H1 (cell line): Measurements from ENCODE around the gene MACROD2. TPM values are rescaled to one million over a fixed set of nuclear protein-coding genes. Genes with fewer than 3 reads are reported as not detected.

Experiments used
- CTCF ChIA-PET: fragments of 300-600 bp; sonication (Branson Sonifier 250); formaldehyde crosslinking; loops from one replicate; lab custom pipeline; 2021; ENCODE audit not compliant: partially characterized antibody; lab: Charles Lee
- POLR2A ChIA-PET: fragments of 300-600 bp; sonication (Branson Sonifier 250); formaldehyde crosslinking; loops from one replicate; lab custom pipeline; 2021; ENCODE audit warnings: inconsistent platforms; ENCODE audit not compliant: partially characterized antibody; lab: Charles Lee
- DNase-seq, 2 experiments: peaks; one replicate each; pipeline versions ENCODE4 v3.0.0 to v3.0.0-alpha.2; 2010 to 2022; ENCODE audit warnings: low spot score in 2 of 2, low read depth in 1 of 2, mixed read lengths in 1 of 2
- FAIRE-seq: peaks from 2 replicates; lab custom pipeline; 2011; peaks lifted over from hg19 to GRCh38; lab: Jason Lieb, UNC
- H2AFZ ChIP-seq: 2 replicates; pipeline ENCODE4 v1.8.1; 2012; ENCODE audit warnings: low read length, inconsistent platforms
- H2AK5ac ChIP-seq: 2 replicates; pipeline ENCODE4 v1.6.1; 2013; ENCODE audit warnings: low read depth, low read length
- H2BK120ac ChIP-seq: replicated peaks from 2 replicates; pipeline ENCODE3; 2013; ENCODE audit warnings: low read depth, low read length, inconsistent platforms
- H2BK12ac ChIP-seq: 2 replicates; pipeline ENCODE4 v1.6.1; 2013; ENCODE audit warnings: low read depth, low read length
- H2BK15ac ChIP-seq: 2 replicates; pipeline ENCODE4 v1.6.1; 2013; ENCODE audit warnings: low read length
- H2BK20ac ChIP-seq: 2 replicates; pipeline ENCODE4 v1.6.1; 2013; ENCODE audit warnings: low read length
- H2BK5ac ChIP-seq: 2 replicates; pipeline ENCODE4 v1.6.1; 2013; ENCODE audit warnings: low read depth, low read length
- H3K14ac ChIP-seq: 2 replicates; pipeline ENCODE4 v1.6.1; 2013; ENCODE audit warnings: inconsistent platforms; ENCODE audit not compliant: insufficient read length
- H3K18ac ChIP-seq: 2 replicates; pipeline ENCODE4 v1.6.1; 2013; ENCODE audit warnings: low read length; ENCODE audit errors: extremely low read depth
- H3K23ac ChIP-seq: 2 replicates; pipeline ENCODE4 v1.6.1; 2013; ENCODE audit warnings: inconsistent platforms; ENCODE audit not compliant: insufficient read length
- H3K23me2 ChIP-seq: 2 replicates; pipeline ENCODE4 v1.6.1; 2013; ENCODE audit warnings: low read depth, low read length
- H3K27ac ChIP-seq: 2 replicates; pipeline ENCODE4 v1.6.1; 2011; ENCODE audit warnings: low read depth, low read length, inconsistent platforms
- H3K27me3 ChIP-seq, 4 experiments: replicated peaks in 1 of 4; 1 replicate in 1 of 4; 2 replicates in 3 of 4; pipeline versions ENCODE4 v1.6.1 to v1.8.1; 2011 to 2013; ENCODE audit warnings: low read length in 3 of 4, mild to moderate bottlenecking in 3 of 4, inconsistent platforms in 2 of 4, mixed read lengths in 2 of 4, moderate library complexity in 1 of 4; ENCODE audit not compliant: control insufficient read depth in 3 of 4, insufficient read depth in 3 of 4; ENCODE audit errors: extremely low read depth in 1 of 4
- H3K36me3 ChIP-seq, 4 experiments: 2 replicates each; pipeline versions ENCODE4 v1.6.1 to v1.8.1; 2011 to 2013; ENCODE audit warnings: mild to moderate bottlenecking in 4 of 4, low read length in 3 of 4, moderate library complexity in 2 of 4, control low read depth in 1 of 4, inconsistent platforms in 1 of 4; ENCODE audit not compliant: insufficient read depth in 4 of 4, control insufficient read depth in 2 of 4
- H3K4ac ChIP-seq: replicated peaks from 2 replicates; pipeline ENCODE3; 2013; ENCODE audit warnings: low read length, low read depth, mixed read lengths, inconsistent platforms; ENCODE audit not compliant: insufficient read length
- H3K4me1 ChIP-seq, 4 experiments: replicated peaks in 1 of 4; 1 replicate in 1 of 4; 2 replicates in 3 of 4; pipeline versions ENCODE4 v1.6.1 to v1.8.1; 2011 to 2013; ENCODE audit warnings: low read length in 3 of 4, inconsistent platforms in 2 of 4, mixed read lengths in 1 of 4; ENCODE audit not compliant: insufficient read depth in 4 of 4, control insufficient read depth in 3 of 4
- H3K4me2 ChIP-seq, 2 experiments: 2 replicates each; pipeline versions ENCODE4 v1.6.1 to v1.8.1; 2011 to 2013; ENCODE audit warnings: low read depth in 2 of 2, low read length in 2 of 2, control low read depth in 1 of 2, inconsistent platforms in 1 of 2, mild to moderate bottlenecking in 1 of 2; ENCODE audit not compliant: insufficient read depth in 1 of 2
- H3K4me3 ChIP-seq, 4 experiments: fragments of 200-600, 300-600 bp in 1 of 4; sonication (generic), shearing (Covaris generic), sonication (Bioruptor Twin) in 1 of 4; 2 replicates each; pipeline versions ENCODE4 v1.5.1 to v1.8.1; 2011 to 2016; ENCODE audit warnings: low read length in 4 of 4, low read depth in 3 of 4, control low read depth in 2 of 4, inconsistent platforms in 2 of 4, mild to moderate bottlenecking in 2 of 4, mixed read lengths in 1 of 4, moderate library complexity in 1 of 4; ENCODE audit not compliant: insufficient read depth in 2 of 4; ENCODE audit errors: extremely low read depth in 1 of 4
- H3K56ac ChIP-seq: replicated peaks from 2 replicates; pipeline ENCODE3; 2013; ENCODE audit warnings: low read depth, mild to moderate bottlenecking, mixed read lengths, low read length, inconsistent platforms; ENCODE audit not compliant: insufficient read length
- H3K79me1 ChIP-seq: 2 replicates; pipeline ENCODE4 v1.6.1; 2013; ENCODE audit warnings: low read depth, low read length, control low read depth
- H3K79me2 ChIP-seq, 2 experiments: 2 replicates each; pipeline versions ENCODE4 v1.6.1 to v1.8.1; 2012 to 2013; ENCODE audit warnings: low read length in 2 of 2, mild to moderate bottlenecking in 2 of 2, inconsistent platforms in 1 of 2; ENCODE audit not compliant: insufficient read depth in 2 of 2, control insufficient read depth in 1 of 2
- H3K9ac ChIP-seq, 4 experiments: replicated peaks in 1 of 4; 1 replicate in 1 of 4; 2 replicates in 3 of 4; pipeline versions ENCODE4 v1.6.1 to v1.8.1; 2011 to 2013; ENCODE audit warnings: low read depth in 3 of 4, low read length in 3 of 4, control low read depth in 2 of 4, mild to moderate bottlenecking in 2 of 4, moderate library complexity in 2 of 4, inconsistent platforms in 1 of 4; ENCODE audit errors: extremely low read depth in 1 of 4
- H3K9me3 ChIP-seq, 2 experiments: 2 replicates each; pipeline versions ENCODE4 v1.6.1 to v1.8.1; 2012 to 2013; ENCODE audit warnings: mild to moderate bottlenecking in 2 of 2, moderate library complexity in 2 of 2, control low read depth in 1 of 2, inconsistent platforms in 1 of 2, low read depth in 1 of 2, low read length in 1 of 2, mixed read lengths in 1 of 2; ENCODE audit not compliant: insufficient read depth in 2 of 2
- H4K20me1 ChIP-seq, 2 experiments: replicated peaks in 1 of 2; 2 replicates each; pipeline versions ENCODE3 to v1.8.1; 2011 to 2013; ENCODE audit warnings: inconsistent platforms in 2 of 2, low read length in 2 of 2, mild to moderate bottlenecking in 1 of 2; ENCODE audit not compliant: insufficient read depth in 2 of 2, control insufficient read depth in 1 of 2
- H4K5ac ChIP-seq: 2 replicates; pipeline ENCODE4 v1.6.1; 2013; ENCODE audit warnings: low read length, low read depth, mixed read lengths, inconsistent platforms; ENCODE audit not compliant: insufficient read length
- H4K8ac ChIP-seq: 2 replicates; pipeline ENCODE4 v1.8.0; 2013; ENCODE audit warnings: mild to moderate bottlenecking, moderate library complexity, low read length, inconsistent platforms; ENCODE audit not compliant: insufficient read depth; ENCODE audit errors: extremely low read depth
- H4K91ac ChIP-seq: replicated peaks from 2 replicates; pipeline ENCODE3; 2013; ENCODE audit warnings: low read length, mixed read lengths, inconsistent platforms; ENCODE audit not compliant: insufficient read length
- ATF3 ChIP-seq: IDR thresholded peaks from 2 replicates; pipeline ENCODE4 v1.6.1; 2011; ENCODE audit warnings: low read depth, mild to moderate bottlenecking, low read length; ENCODE audit not compliant: insufficient read depth
- CBX8 ChIP-seq: fragments of 300-800, 300-1000 bp; sonication (generic); IDR thresholded peaks from 2 replicates; pipeline ENCODE4 v1.7.1; 2016; ENCODE audit warnings: low read depth, low read length, borderline replicate concordance
- JUND ChIP-seq: IDR thresholded peaks from 2 replicates; pipeline ENCODE4 v1.6.1; 2011; ENCODE audit warnings: mild to moderate bottlenecking, improper control_type of control experiment, low read length
- MAFK ChIP-seq: IDR thresholded peaks from 2 replicates; pipeline ENCODE4 v1.6.1; 2012; ENCODE audit warnings: low read depth, mild to moderate bottlenecking, improper control_type of control experiment, low read length
- PHF8 ChIP-seq: fragments of 200-600 bp; sonication (generic); conservative IDR thresholded peaks from 2 replicates; pipeline ENCODE4 v1.7.1; 2012; ENCODE audit warnings: low read depth, mild to moderate bottlenecking, inconsistent platforms, low read length, moderate library complexity
- POU5F1 ChIP-seq: IDR thresholded peaks from 2 replicates; pipeline ENCODE4 v1.6.1; 2011; ENCODE audit warnings: low read depth, mild to moderate bottlenecking, low read length, moderate library complexity
- RBBP5 ChIP-seq: IDR thresholded peaks from 2 replicates; pipeline ENCODE4 v1.7.1; 2012; ENCODE audit warnings: low read depth, mild to moderate bottlenecking, inconsistent platforms, low read length, moderate library complexity, borderline replicate concordance
- RFX5 ChIP-seq: IDR thresholded peaks from 2 replicates; pipeline ENCODE4 v1.6.1; 2011; ENCODE audit warnings: low read depth, low read length, improper control_type of control experiment, borderline replicate concordance
- SAP30 ChIP-seq: fragments of 300-600 bp; sonication (generic); IDR thresholded peaks from 2 replicates; pipeline ENCODE4 v1.7.1; 2012; ENCODE audit warnings: low read length, moderate library complexity, mild to moderate bottlenecking, inconsistent platforms; ENCODE audit not compliant: insufficient read depth, insufficient replicate concordance
- SIN3A ChIP-seq, 2 experiments: IDR thresholded peaks in 1 of 2; conservative IDR thresholded peaks in 1 of 2; 2 replicates each; pipeline ENCODE4 v1.6.1; 2011 to 2012; ENCODE audit warnings: low read length in 2 of 2, improper control_type of control experiment in 1 of 2, low read depth in 1 of 2, mild to moderate bottlenecking in 1 of 2
- SIRT6 ChIP-seq: IDR thresholded peaks from one replicate; pipeline ENCODE4 v1.7.1; 2012; ENCODE audit warnings: low read length, inconsistent platforms
- TEAD4 ChIP-seq: IDR thresholded peaks from 2 replicates; pipeline ENCODE4 v1.6.1; 2012; ENCODE audit warnings: low read depth, low read length, inconsistent platforms, mixed read lengths
- WGBS, 2 experiments: shearing (Covaris generic) in 1 of 2; methylation state at CpG; one replicate each; pipeline versions ENCODE4 v1.1.6 to v1.1.7; 2013 to 2015; ENCODE audit warnings: low lambda C conversion rate in 2 of 2, mixed read lengths in 2 of 2, inconsistent platforms in 1 of 2, low coverage in 1 of 2, missing lambda C conversion rate in 1 of 2; ENCODE audit not compliant: insufficient replicate concordance in 2 of 2, insufficient coverage in 1 of 2, insufficient read length in 1 of 2; ENCODE audit errors: extremely low coverage in 1 of 2, missing lambda C conversion rate in 1 of 2; 5-methylcytosine and 5-hydroxymethylcytosine counted together
- polyA plus RNA-seq, 7 experiments: library from polyadenylated mRNA; depleted of rRNA in 3 of 7; stranded (reverse) in 5 of 7; unstranded in 2 of 7; fragments of >200 nt in 5 of 7; fragments of 200-250 nt in 2 of 7; gene quantifications; 1 replicate in 5 of 7; 2 replicates in 1 of 7; 4 replicates in 1 of 7; pipeline versions ENCODE4 v1.2.1 to v1.2.3, GENCODE V29; 2011 to 2013; ENCODE audit warnings: missing spikeins in 2 of 7, mixed read lengths in 2 of 7
- total RNA-seq: library from RNA; stranded (reverse); fragmentation: NEBNext Ultra II Directional; extraction: Animal tissue kit (Norgen Biotek cat#: 25700); gene quantifications from 2 replicates; pipeline ENCODE4 v1.2.1, GENCODE V29; 2021

The MACROD2 gene
- total and polyA plus RNA-seq, 2 of the 8 experiments (the other 6 are each of a cell fraction or from before 2014, with no cell fraction given), result 0.70 to 3.9 TPM

- Histone ChIP-seq H3K79me2 (no peaks in the 10 kb centered on the region), H3K4me2 (no peak overlapping the region), H3K23ac (no peak overlapping the region), H4K20me1 (no peaks in the 10 kb centered on the region), H2BK15ac (no peak overlapping the region), H2AK5ac (no peak overlapping the region), H2BK5ac (no peak overlapping the region), H2BK20ac (no peak overlapping the region), H3K9me3 (no peaks in the 10 kb centered on the region), H3K27ac (no peak overlapping the region), H3K23me2 (no peaks in the 10 kb centered on the region), H2BK120ac (no peak overlapping the region), H2BK12ac (no peak overlapping the region), H2AFZ (no peak overlapping the region), H3K4me3 (no peak overlapping the region), H3K4ac (no peak overlapping the region), H3K79me1 (no peaks in the 10 kb centered on the region), H3K9ac (no peak overlapping the region), H3K36me3 (no peaks in the 10 kb centered on the region), H3K4me1 (no peaks in the 10 kb centered on the region), H3K14ac (no peak overlapping the region), H4K8ac (no peak overlapping the region), H4K91ac (no peak overlapping the region), H3K56ac (no peak overlapping the region), H3K27me3 (no peaks in the 10 kb centered on the region), H3K18ac (no peak overlapping the region), H4K5ac (no peak overlapping the region)
- 94% methylated on average over 2 of the region's 2 CpGs; no CpG with 5 or more reads in 1 of the 2 experiments for WGBS, 2 experiments
- FAIRE-seq, result no peak
- CTCF ChIA-PET, result no interaction called here
- POLR2A ChIA-PET, result no interaction called here
- DNase-seq, result no peak
- TF ChIP-seq SAP30 (no peak), POU5F1 (no peak), RFX5 (no peak), SIRT6 (no peak), RBBP5 (no peak), MAFK (no peak), TEAD4 (no peak), CBX8 (no peak), SIN3A (conservative IDR thresholded peaks at IDR 0.05 in 1 of 2, IDR thresholded peaks at IDR 0.05 in 1 of 2; ENCODE audit: low read depth in 1 of 2, low read length in 2 of 2) (no peak), JUND (no peak), ATF3 (no peak), PHF8 (no peak)
These were observed 122.5 kb downstream of the MACROD2 start for GRCh38 chr20:14117768-14118167.
